HG03060 (cell line): ENCODE results near the gene FSHR.

Source experiments
- ATAC-seq: cut with Tn5 transposase; IDR thresholded peaks from one replicate; pipeline ENCODE4 v1.9.1; 2021; ENCODE audit warnings: low read depth, moderate number of reproducible peaks; ENCODE audit not compliant: unreplicated experiment

The FSHR gene

DNA sequence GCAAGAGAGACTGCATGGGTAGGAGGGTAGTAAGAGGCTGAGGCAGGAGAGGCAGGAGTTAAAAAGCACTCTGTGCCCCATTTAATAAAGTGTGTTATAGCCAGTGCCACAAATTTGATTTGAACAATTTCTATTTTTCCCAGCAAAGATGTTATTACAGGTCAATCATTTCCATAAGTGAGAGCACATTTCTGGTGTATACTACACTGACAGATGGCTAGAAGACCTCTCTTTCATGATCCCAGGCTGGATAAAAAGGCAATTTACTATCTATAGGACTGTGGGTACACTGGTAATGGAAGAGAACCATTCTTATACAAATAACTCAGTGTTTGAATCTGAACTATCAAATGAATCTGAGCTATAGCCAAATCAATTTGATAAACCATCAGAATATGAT, 176.2 kb downstream of the FSHR start:
- no peak for ATAC-seq

GRCh38 chr2:48971801-48972200, 182.5 kb downstream of the FSHR start:
- no peak for ATAC-seq

DNA sequence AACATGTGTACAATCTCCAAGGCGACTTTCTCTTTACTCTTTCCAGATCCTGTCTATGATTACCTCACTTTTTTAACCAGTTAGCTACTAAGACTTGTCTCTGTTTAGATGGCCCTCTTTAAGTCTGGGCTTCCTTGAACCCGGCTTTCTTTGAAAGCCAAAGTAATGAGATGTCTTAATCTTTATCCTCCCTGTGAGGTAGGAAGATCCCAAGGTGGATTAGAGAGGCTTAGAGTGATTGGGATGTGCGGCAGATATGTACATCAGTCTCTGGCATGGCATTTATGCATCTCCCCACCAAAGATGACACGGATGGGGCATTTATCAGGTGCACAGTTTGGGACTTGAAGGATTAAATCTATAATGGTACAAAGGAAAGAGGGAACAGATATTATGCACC, 186.3 kb downstream of the FSHR start:
- ATAC-seq, result no peak

DNA sequence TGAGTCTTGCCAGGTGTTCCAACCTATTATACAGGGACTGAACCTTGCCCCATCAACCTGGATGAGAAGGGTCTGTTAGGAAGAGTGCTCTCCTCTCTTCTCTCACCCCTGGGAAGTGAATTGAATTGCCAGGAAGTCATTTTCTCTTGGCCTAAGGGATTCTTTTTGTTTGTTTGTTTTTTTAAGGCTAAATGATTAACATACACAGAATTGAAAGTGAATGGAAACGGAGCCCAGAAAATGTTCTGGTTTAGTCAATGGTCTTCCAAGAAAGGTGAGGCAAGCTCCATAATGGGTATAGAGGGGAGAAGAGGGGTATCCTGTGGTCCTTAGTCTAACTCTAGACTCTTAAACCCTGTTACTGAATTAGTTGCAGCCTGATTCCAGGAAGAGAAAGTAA, 189.1 kb downstream of the FSHR start:
- ATAC-seq, result no peak

DNA sequence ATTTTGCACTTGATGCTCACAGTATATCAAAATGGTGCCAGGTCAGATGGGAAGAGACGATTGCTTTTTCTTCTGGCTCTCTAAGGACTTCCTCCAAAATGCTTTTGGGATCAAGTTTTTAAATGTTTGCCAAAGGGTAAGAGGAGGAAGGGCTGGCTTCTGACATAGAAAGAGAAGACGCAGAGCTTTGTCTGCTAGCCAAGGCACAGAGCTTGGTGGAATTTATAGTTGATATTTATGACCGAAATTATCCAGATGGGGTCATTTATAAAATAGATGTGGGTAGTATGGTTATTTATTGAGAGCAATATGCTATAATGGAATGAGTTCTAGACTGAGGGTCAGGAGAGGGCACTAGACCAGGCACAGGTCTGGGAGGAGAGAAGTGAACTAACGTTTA, 193.3 kb downstream of the FSHR start:
- ATAC-seq, result no peak

GRCh38 chr2:48954935-48955334, 199.4 kb downstream of the FSHR start:
- no peak for ATAC-seq

- no peak for ATAC-seq
Observed at GRCh38 chr2:48954311-48954710, 200.0 kb downstream of the FSHR start.

GRCh38 chr2:48952614-48953013, 201.7 kb downstream of the FSHR start:
- ATAC-seq, result no peak

DNA sequence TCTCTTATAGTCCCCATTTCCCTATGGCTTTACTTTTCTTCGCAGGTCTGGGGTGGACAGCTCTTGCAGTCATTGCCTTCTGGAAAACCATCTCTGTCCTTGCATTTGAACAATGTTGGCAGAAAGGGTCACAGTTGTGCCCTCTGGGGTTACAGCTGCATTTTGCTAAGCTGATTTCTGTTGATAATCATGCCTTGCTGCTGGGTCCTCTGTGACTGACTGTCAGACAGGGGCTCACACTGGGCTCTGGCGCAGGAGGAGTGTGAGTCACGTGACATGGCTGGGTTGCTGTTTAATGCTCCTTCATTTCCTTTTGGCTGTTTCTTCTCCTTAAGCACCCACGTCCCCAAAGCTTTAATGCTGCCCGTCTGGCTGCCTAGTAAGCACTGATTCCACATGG, 202.2 kb downstream of the FSHR start:
- ATAC-seq, result no peak

DNA sequence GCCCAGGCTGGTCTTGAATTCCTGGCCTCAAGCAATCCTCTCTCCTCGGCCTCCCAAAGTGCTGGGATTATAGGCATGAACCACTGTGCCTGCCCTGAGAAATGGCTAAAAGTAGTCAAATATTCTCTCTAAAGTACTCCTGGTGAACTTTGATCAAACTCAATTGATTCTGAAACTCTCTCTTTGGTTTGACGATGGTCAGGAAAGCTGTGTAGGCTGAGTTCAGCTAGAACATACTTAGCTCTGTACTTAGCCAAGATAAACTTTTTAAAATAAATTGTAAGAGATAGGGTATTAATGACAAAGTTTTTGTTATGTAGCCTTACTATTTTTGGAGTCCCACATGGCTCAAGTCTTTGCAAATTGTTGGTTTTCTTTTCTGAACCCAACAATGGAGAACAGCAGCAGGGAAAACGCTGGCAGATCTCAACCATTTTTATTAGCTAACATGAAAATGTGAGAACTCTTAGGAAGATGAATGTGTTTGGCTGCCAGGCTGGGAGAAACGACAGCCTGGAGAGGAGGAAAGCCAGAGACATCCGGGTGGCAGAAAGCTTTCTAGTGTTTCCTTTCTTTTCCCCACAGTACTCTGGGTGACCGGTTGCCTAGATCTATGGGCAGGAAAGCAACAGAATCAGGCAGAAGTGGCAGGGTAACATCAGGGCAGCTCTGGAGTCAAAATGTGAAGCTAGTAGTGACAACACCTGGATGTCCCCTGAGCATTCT, 205.8 kb downstream of the FSHR start:
- no peak for ATAC-seq

DNA sequence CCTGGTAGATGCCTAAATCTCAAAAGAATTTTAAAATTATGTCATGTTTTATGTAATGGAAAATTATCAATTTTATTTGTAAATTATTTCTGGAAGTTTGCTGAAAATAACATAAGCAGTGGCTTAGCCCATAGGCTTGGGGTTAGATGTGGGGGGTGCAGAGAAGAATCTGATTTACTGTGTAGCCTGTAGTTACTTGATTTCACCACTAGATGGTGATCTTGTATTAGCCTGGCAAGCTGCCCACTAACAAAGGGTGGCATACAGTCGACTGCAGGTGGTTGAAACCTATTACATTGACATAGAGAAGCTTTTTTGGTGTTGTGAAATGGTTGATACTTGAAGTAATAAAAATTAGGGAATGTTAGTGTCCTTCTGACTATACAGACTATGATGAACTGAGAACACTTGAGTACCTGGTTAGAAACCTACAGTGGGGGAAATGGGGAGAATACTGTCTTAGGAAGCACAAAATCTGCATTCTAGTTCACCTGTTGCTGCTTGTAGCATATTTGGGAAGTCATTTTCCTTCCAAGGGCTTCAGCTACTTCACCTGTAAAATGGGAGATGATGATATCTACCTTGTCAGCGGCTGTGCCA, 207.8 kb downstream of the FSHR start:
- ATAC-seq, result peak; percentile 89

DNA sequence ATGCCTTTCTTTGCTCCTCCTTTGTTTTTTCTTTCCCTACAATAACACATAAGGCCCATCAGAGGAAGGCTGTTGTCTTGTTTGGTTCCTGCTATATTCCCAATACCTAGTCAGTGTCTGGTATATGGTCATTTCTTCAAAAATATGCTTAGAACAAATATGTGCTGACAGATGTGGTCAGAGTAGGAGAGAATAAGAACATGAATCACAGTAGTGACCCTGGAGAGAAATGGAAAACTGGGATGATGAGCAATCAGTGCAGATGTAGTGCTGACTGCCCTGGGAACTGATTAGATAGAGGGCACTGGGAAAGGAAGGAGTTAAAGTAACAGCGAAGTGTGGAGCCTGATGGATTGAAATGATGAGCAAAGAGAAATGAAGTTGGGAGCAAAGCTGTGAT, 209.4 kb downstream of the FSHR start:
- ATAC-seq, result no peak

DNA sequence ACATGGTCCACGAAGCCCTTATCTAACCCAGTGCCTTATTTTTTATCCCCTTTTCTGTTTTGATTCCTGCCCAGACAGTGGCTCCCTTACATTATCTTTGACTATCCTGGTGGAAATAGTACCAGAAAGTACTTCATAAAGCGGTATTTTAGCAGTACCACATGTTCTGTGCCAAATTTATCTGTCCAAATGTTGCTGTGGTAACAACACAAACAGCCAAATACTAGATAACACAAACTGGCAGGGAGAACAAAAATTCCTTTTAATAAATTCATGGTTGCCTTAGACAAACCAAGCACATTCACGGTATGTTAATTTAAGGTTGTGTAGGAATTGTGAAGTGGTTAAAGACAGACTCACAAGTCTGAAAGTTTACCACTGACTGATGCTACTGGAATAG, 210.9 kb downstream of the FSHR start:
- ATAC-seq, result no peak

DNA sequence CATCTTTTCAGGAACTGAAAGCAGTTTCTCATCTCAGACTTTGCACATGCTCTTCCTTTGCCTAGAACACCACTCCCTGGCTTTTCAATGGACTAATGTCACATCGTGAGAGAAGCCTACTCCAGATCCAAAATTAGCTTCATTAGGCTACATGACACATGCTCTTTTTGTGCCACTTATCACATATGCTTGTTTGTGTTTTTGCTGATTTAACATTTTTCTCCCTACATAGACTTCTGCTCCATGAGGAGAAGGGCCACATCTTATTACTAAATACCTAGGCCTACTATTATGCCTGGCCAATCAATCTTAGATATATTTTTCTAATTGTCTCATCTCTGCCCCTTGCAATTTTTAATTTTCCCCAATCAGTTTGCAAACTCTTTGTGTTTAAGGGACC, 212.4 kb downstream of the FSHR start:
- no peak for ATAC-seq

DNA sequence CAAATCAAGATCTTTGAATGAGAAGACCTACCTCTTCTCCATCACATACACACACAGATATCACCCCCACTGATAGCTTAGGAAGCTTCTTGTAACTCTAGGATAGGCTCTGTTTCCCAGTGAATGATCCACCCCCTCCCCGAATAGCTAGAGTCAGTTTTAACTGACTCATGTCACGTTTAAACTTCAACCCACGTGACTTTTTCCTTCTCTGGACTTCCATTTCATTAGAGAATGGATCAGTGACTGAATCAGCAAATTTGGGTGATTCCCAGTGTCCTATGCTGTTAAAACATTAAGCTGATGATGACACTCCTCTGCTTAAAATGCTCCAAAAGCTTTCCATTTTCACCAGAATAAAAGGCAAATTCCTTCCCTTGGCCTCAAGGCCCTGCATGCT, 212.9 kb downstream of the FSHR start:
- no peak for ATAC-seq

- ATAC-seq, result no peak
Observed at GRCh38 chr2:48940606-48941005, 213.7 kb downstream of the FSHR start.

- no peak for ATAC-seq
Observed at GRCh38 chr2:48939232-48939631, 215.1 kb downstream of the FSHR start.

DNA sequence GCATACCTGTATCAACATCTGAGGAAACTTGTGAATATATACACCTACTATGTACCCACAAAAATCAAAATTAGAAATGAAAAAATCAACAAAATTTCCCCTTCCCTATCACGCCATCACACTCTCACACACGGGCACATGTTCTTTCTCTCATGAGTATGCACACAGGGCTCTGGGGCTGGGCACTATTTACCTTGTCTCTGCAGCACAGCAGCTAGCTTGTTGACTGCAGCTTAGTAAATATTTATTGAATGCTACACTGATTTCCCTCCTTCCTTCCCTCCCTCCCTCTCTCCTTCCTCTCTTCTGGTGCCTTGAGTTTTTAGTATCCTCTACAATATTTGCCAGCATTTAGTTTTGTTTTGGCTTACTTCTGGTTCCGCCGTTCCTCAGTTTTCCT, 216.1 kb downstream of the FSHR start:
- ATAC-seq, result no peak

DNA sequence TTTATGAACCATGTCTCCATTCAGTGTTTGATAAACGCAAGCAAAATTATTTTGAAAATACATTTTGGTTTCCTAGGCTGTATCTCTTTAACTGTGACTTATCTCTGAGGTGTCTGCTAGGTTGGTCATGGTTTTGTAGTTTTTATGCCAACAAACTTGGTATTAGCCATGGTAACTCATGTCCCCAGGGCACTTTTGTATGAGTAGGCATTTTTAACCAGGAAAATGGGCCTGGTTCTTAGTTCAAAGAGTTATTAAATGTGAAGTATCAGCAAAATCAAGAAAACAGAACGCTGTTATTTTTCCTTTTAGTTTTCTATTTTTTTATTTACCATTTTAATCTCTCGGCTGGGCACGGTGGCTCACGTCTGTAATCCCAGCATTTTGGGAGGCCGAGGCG, 219.5 kb downstream of the FSHR start:
- ATAC-seq, result no peak

DNA sequence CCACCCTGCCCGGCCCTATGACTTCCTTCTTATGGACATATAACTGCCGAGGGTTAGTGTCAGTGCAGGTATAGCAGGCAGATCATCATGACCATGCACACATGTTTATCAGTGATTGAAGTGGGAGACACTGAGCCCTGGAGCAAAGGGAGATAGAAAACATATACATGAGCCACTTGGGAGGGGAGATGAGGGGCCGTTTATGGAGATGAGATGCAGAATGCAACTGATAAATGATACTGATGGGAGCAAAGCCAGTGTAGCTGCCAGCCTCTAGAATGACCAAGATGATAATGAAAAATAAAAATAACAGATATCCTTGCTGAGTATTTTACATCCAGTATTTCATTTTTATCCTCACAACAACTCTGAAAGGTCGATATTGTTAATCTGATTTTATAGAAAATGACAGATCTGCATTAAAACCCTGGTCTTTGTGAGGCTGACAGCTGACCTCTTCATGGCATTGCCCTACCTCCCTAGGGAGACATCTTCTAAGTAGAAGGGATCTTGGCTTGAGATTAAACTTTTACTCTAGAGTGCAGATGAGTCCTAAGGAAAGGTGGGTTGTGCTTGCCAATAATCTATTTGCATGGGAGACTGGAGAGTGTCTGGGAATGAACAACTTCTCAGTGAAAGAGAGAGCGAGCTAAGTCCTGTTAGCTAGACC, 220.4 kb downstream of the FSHR start:
- ATAC-seq, result no peak

GRCh38 chr2:48932667-48933066, 221.6 kb downstream of the FSHR start:
- no peak for ATAC-seq
